Osteoblast (primary cell): Measurements from ENCODE around the gene EHD1. TPM values are rescaled to one million over a fixed set of nuclear protein-coding genes. Genes with fewer than 3 reads are reported as not detected.
A peak's percentile ranks its signal among the peaks of the same experiment; 100 is the strongest.

Experiments
- DNase-seq: peaks from one replicate; pipeline ENCODE4 v3.0.0; 2011; ENCODE audit warnings: low spot score, mixed read lengths; ENCODE audit not compliant: insufficient read length; ENCODE audit errors: missing footprints
- H2AFZ ChIP-seq: 2 replicates; pipeline ENCODE4 v1.6.0; 2011; ENCODE audit warnings: mild to moderate bottlenecking, low read length
- H3K27ac ChIP-seq: 2 replicates; pipeline ENCODE4 v1.5.1; 2011; ENCODE audit warnings: mild to moderate bottlenecking, low read depth, low read length, moderate library complexity
- H3K27me3 ChIP-seq: 2 replicates; pipeline ENCODE4 v1.6.0; 2012; ENCODE audit warnings: mild to moderate bottlenecking, control low read depth, inconsistent platforms, low read length, moderate library complexity; ENCODE audit not compliant: insufficient read depth
- H3K36me3 ChIP-seq: 2 replicates; pipeline ENCODE4 v1.5.1; 2011; ENCODE audit warnings: mild to moderate bottlenecking, low read length, control low read depth, moderate library complexity; ENCODE audit not compliant: insufficient read depth
- H3K4me1 ChIP-seq: 2 replicates; pipeline ENCODE4 v1.5.1; 2011; ENCODE audit warnings: mild to moderate bottlenecking, low read length, control low read depth, moderate library complexity; ENCODE audit not compliant: insufficient read depth
- H3K4me2 ChIP-seq: 2 replicates; pipeline ENCODE4 v1.6.0; 2011; ENCODE audit warnings: mild to moderate bottlenecking, low read length; ENCODE audit not compliant: insufficient read depth
- H3K4me3 ChIP-seq: fragments of 200-600 bp; sonication (generic); 3 replicates; pipeline ENCODE4 v1.5.1; 2012; ENCODE audit warnings: mild to moderate bottlenecking, low read length, inconsistent platforms; ENCODE audit not compliant: insufficient read depth
- H3K79me2 ChIP-seq: 2 replicates; pipeline ENCODE4 v1.6.0; 2012; ENCODE audit warnings: mild to moderate bottlenecking, low read length, control low read depth, inconsistent platforms; ENCODE audit not compliant: insufficient read depth
- H3K9me3 ChIP-seq: 2 replicates; pipeline ENCODE4 v1.5.1; 2011; ENCODE audit warnings: low read depth, low read length, control low read depth
- H4K20me1 ChIP-seq: 2 replicates; pipeline ENCODE4 v1.6.0; 2012; ENCODE audit warnings: mild to moderate bottlenecking, low read length, control low read depth; ENCODE audit not compliant: insufficient read depth
- CTCF ChIP-seq: IDR thresholded peaks from 2 replicates; pipeline ENCODE4 v1.5.1; 2011; ENCODE audit warnings: mild to moderate bottlenecking, low read depth, low read length, moderate library complexity; ENCODE audit errors: extremely low read depth
- total RNA-seq: library from RNA; depleted of rRNA; stranded (reverse); fragments of >200 nt; gene quantifications from 2 replicates; pipeline ENCODE4 v1.2.3, GENCODE V29; 2012

The EHD1 gene
- total RNA-seq, 1 donor = 51.4 TPM

- peak; percentile 95 for DNase-seq
- H3K36me3 ChIP-seq = peaks cover 26% of the 10 kb centered on the region
- H3K9me3 ChIP-seq = no peaks in the 10 kb centered on the region
- peaks cover 11% of the 10 kb centered on the region for H4K20me1 ChIP-seq
- H3K27me3 ChIP-seq = no peaks in the 10 kb centered on the region
- no peak for TF ChIP-seq CTCF
- H3K4me3 ChIP-seq = no peak overlapping the region
- H2AFZ ChIP-seq = no peak overlapping the region
- H3K4me2 ChIP-seq = no peak overlapping the region
- peak overlapping the region; percentile 36 for H3K27ac ChIP-seq
- peaks cover 33% of the 10 kb centered on the region for H3K79me2 ChIP-seq
- peaks cover 32% of the 10 kb centered on the region for H3K4me1 ChIP-seq
Measured at GRCh38 chr11:64850979-64851567, 27.3 kb downstream of the EHD1 start.

GRCh38 chr11:64849598-64850356 lies 28.6 kb downstream of the EHD1 start:
- no peaks in the 10 kb centered on the region for H3K27me3 ChIP-seq
- DNase-seq = peak; percentile 89
- H3K4me1 ChIP-seq = peaks cover 19% of the 10 kb centered on the region
- TF ChIP-seq CTCF = peak; percentile 12
- no peak overlapping the region for H2AFZ ChIP-seq
- H3K79me2 ChIP-seq = peaks cover 22% of the 10 kb centered on the region
- H3K4me3 ChIP-seq = no peak overlapping the region
- H3K4me2 ChIP-seq = no peak overlapping the region
- H3K36me3 ChIP-seq = peaks cover 21% of the 10 kb centered on the region
- H3K27ac ChIP-seq = peak overlapping the region; percentile 29
- no peaks in the 10 kb centered on the region for H3K9me3 ChIP-seq
- peaks cover 6% of the 10 kb centered on the region for H4K20me1 ChIP-seq

GRCh38 chr11:64848826-64849597 lies 29.4 kb downstream of the EHD1 start:
- no peak for TF ChIP-seq CTCF
- H3K4me1 ChIP-seq = peaks cover 12% of the 10 kb centered on the region
- no peak for DNase-seq

More at GRCh38 chr11:64848826-64849597, 29.4 kb downstream of the EHD1 start:
- Histone ChIP-seq H3K4me3 (no peak overlapping the region), H3K79me2 (peaks cover 14% of the 10 kb centered on the region), H3K27me3 (no peaks in the 10 kb centered on the region), H3K27ac (no peak overlapping the region), H3K4me2 (no peak overlapping the region), H3K9me3 (no peaks in the 10 kb centered on the region), H2AFZ (no peak overlapping the region), H4K20me1 (peaks cover 6% of the 10 kb centered on the region), H3K36me3 (peaks cover 13% of the 10 kb centered on the region)
